Breast epithelium (tissue), 3 donors: ENCODE results near the gene XRN1.

Source experiments
- POLR2A ChIP-seq: fragments of 450-650 bp; IDR thresholded peaks from one replicate; pipeline ENCODE4 v1.6.1; 2016; ENCODE audit warnings: antibody characterized with exemption, mild to moderate bottlenecking, moderate library complexity
- POLR2AphosphoS5 ChIP-seq, 3 donors: sonication (generic); formaldehyde crosslinking; IDR thresholded peaks; one replicate each; pipeline ENCODE4 v1.6.1; 2017; ENCODE audit warnings: antibody characterized with exemption in 3 of 3

DNA sequence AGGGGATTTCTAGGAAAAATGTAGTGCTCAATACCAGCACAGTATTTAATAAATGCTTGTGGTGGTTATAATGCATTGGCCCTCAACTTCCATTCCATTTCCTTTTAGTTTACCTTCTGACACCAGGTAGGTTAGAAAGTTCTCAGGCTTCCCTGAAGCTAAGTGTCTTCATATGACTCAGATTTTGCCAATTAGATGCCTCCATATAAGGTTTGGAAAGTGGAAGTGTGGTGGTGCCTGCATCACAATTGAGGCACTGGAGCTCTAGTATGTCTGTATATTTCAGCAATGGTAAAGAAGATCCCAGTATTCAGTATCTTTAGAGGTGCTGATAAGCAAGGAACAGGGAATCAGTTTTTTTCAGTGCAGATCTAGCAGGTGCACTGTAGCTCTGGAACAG lies 18.3 kb downstream of the XRN1 start:
- no peak for TF ChIP-seq POLR2AphosphoS5 (IDR thresholded peaks at IDR 0.05)
- no peak for TF ChIP-seq POLR2A
